NB4 (cell line): ENCODE measurements around the gene FOSL2.

ENCODE experiments used
- POLR2A ChIP-seq: IDR thresholded peaks from 2 replicates; pipeline ENCODE4 v1.6.1; 2011; ENCODE audit warnings: mild to moderate bottlenecking; ENCODE audit not compliant: insufficient read length; ENCODE audit errors: extremely low read depth
- TF ChIP-seq, protein P1 (sequence below): IDR thresholded peaks from one replicate; pipeline ENCODE4 v1.5.1; 2012; ENCODE audit warnings: low read depth, low read length
- TF ChIP-seq, protein P2 (sequence below): IDR thresholded peaks from 2 replicates; pipeline ENCODE4 v1.6.1; 2011; ENCODE audit warnings: low read depth, low read length

DNA sequence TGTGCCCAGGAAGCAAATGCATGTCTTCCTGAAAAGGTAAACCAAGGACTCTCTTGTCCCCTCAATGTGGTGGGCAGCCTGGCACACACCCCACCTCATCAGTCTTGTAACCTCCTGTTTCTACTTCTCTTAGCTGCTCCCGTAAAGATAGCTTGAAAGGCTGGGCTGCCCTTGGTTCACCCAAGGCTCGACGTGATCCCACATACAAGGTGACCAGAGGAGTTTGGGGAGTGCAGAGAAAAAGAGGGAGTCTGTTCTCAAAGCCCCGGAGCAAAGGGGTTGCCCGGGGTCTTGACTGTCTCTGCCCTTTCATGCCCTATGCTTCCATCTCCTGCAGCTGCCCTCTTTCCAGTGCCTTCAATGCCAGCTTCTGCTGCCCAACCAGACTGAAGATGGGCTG is 18.3 kb upstream of the FOSL2 start:
- no peak for TF ChIP-seq POLR2A
- TF ChIP-seq, protein P1, sequence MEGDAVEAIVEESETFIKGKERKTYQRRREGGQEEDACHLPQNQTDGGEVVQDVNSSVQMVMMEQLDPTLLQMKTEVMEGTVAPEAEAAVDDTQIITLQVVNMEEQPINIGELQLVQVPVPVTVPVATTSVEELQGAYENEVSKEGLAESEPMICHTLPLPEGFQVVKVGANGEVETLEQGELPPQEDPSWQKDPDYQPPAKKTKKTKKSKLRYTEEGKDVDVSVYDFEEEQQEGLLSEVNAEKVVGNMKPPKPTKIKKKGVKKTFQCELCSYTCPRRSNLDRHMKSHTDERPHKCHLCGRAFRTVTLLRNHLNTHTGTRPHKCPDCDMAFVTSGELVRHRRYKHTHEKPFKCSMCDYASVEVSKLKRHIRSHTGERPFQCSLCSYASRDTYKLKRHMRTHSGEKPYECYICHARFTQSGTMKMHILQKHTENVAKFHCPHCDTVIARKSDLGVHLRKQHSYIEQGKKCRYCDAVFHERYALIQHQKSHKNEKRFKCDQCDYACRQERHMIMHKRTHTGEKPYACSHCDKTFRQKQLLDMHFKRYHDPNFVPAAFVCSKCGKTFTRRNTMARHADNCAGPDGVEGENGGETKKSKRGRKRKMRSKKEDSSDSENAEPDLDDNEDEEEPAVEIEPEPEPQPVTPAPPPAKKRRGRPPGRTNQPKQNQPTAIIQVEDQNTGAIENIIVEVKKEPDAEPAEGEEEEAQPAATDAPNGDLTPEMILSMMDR, result no peak
- TF ChIP-seq, protein P2, sequence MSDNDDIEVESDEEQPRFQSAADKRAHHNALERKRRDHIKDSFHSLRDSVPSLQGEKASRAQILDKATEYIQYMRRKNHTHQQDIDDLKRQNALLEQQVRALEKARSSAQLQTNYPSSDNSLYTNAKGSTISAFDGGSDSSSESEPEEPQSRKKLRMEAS, result no peak
